Measurements from ENCODE around the gene TRIP10.

DNA sequence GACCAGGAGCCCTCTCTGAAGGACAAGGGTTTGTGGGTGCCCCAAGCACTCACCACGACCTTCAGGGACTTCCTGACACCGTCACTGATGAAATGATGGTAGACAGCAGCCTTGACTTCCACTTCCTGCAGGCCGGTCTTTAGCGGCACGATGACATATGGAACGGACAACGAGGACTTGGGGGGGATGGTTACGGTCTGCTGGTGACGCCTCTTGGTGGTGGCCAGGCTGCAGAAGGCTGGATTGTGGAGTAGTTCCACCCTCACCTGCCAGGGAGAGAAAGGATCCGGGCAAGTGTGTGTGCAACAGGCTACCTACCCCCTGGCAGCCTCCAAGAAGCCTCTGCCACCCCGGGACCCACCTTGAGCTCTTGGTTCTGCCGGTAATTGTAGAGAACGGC lies 42.2 kb upstream of the TRIP10 start:
- TF ChIP-seq ZNF230 (CRISPR knock-in tag; IDR thresholded peaks at IDR 0.05), result no peak
- TF ChIP-seq, protein P1, sequence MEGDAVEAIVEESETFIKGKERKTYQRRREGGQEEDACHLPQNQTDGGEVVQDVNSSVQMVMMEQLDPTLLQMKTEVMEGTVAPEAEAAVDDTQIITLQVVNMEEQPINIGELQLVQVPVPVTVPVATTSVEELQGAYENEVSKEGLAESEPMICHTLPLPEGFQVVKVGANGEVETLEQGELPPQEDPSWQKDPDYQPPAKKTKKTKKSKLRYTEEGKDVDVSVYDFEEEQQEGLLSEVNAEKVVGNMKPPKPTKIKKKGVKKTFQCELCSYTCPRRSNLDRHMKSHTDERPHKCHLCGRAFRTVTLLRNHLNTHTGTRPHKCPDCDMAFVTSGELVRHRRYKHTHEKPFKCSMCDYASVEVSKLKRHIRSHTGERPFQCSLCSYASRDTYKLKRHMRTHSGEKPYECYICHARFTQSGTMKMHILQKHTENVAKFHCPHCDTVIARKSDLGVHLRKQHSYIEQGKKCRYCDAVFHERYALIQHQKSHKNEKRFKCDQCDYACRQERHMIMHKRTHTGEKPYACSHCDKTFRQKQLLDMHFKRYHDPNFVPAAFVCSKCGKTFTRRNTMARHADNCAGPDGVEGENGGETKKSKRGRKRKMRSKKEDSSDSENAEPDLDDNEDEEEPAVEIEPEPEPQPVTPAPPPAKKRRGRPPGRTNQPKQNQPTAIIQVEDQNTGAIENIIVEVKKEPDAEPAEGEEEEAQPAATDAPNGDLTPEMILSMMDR (CRISPR knock-in tag; IDR thresholded peaks at IDR 0.05), result no peak
- no peak for TF ChIP-seq FOXM1 (CRISPR knock-in tag; IDR thresholded peaks at IDR 0.05)
- no peak for TF ChIP-seq PCBP2 (optimal IDR thresholded peaks at IDR 0.05; ENCODE audit: low read depth, low read length, poor library complexity, severe bottlenecking)
- TF ChIP-seq, protein P2, sequence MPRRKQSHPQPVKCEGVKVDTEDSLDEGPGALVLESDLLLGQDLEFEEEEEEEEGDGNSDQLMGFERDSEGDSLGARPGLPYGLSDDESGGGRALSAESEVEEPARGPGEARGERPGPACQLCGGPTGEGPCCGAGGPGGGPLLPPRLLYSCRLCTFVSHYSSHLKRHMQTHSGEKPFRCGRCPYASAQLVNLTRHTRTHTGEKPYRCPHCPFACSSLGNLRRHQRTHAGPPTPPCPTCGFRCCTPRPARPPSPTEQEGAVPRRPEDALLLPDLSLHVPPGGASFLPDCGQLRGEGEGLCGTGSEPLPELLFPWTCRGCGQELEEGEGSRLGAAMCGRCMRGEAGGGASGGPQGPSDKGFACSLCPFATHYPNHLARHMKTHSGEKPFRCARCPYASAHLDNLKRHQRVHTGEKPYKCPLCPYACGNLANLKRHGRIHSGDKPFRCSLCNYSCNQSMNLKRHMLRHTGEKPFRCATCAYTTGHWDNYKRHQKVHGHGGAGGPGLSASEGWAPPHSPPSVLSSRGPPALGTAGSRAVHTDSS (CRISPR knock-in tag; conservative IDR thresholded peaks at IDR 0.05), result no peak
- TF ChIP-seq EZH2 (conservative IDR thresholded peaks at IDR 0.05; ENCODE audit: low read depth, low read length), result no peak
- TF ChIP-seq ZFP1 (CRISPR knock-in tag; IDR thresholded peaks at IDR 0.05), result no peak
- no peak for TF ChIP-seq MED8 (CRISPR knock-in tag; IDR thresholded peaks at IDR 0.05; ENCODE audit: insufficient replicate concordance)

All from HepG2 (cell line).